HG03575 (cell line): Measurements from ENCODE around the gene CMSS1.
"Not testable (repeated sequence)": the region's sequence is repeated elsewhere in the genome, so short reads cannot be mapped to it uniquely, and the experiment has no call there.

Source experiments
- ATAC-seq: cut with Tn5 transposase; IDR thresholded peaks from one replicate; pipeline ENCODE4 v1.9.1; 2021; ENCODE audit not compliant: unreplicated experiment, insufficient number of reproducible peaks, low FRiP score; ENCODE audit errors: extremely low read depth

The CMSS1 gene

DNA sequence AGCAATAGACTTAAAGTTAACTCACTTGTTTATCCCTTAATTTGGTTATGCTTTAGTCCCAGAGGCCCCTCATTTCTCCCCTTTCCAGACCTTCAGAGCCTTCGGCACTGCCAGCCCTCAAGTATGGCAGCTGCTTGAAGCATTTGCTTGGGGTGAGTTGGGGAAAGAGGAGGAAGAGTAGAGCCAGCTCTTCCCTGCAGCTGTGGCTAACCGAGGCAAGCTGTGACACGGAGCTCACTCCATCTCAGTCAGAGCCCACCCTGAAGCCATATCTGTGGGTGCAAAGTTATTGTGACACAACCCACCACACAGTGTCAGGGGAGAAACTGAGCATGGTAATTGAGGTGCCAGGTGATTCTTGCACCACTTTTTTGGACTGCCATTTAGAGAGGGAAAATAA, 230.6 kb downstream of the CMSS1 start:
- ATAC-seq, result no peak

GRCh38 chr3:100051513-100051912, 233.9 kb downstream of the CMSS1 start:
- ATAC-seq, result not testable (repeated sequence)

- no peak for ATAC-seq
Observed at GRCh38 chr3:100053951-100054620, 236.4 kb downstream of the CMSS1 start.

GRCh38 chr3:100057716-100058575, 240.3 kb downstream of the CMSS1 start:
- ATAC-seq, result no peak

DNA sequence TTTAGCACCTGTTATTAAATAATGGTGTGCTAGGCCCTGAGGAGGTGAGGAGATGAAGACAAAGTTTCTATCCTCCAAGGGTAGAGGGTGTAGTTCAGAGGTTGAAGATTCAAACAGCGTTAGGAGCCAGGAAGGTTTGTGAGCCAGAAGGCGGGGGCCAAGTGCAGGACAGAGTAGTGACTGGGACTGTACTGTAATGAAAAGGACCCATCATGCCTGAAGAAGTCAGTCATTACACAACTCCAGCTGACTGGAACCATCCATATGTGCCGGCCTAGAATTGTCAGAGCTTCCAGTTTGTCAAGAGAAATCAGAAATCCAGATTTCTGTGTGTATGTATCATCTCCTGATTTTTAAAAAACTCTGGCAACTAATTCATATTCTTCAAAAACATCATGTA, 241.8 kb downstream of the CMSS1 start:
- no peak for ATAC-seq

- no peak for ATAC-seq
Observed at GRCh38 chr3:100060685-100061484, 243.2 kb downstream of the CMSS1 start.

DNA sequence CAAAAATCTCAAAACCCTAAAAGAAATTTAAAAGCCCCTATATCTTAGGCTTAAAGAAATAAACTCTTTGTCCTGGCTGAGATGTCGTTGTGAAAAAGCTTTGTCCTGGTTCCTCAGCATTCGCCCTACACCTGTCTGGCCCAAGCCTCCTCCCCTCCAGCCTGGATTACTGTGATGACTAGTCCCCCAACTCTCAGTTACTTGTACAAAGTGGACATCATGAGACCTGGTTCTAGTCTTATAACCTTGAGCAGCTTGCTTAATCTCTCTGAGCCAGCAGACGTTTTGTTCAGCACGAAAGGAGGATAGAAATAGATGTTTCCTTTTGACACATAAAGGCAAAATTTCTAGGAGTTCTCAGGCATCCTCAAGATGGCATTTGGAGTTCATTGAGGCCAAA, 245.0 kb downstream of the CMSS1 start:
- no peak for ATAC-seq

- ATAC-seq, result no peak
Observed at GRCh38 chr3:100063929-100064461, 246.3 kb downstream of the CMSS1 start.

- no peak for ATAC-seq
Observed at GRCh38 chr3:100067589-100067988, 249.9 kb downstream of the CMSS1 start.

- no peak for ATAC-seq
Observed at GRCh38 chr3:100068826-100069225, 251.2 kb downstream of the CMSS1 start.

DNA sequence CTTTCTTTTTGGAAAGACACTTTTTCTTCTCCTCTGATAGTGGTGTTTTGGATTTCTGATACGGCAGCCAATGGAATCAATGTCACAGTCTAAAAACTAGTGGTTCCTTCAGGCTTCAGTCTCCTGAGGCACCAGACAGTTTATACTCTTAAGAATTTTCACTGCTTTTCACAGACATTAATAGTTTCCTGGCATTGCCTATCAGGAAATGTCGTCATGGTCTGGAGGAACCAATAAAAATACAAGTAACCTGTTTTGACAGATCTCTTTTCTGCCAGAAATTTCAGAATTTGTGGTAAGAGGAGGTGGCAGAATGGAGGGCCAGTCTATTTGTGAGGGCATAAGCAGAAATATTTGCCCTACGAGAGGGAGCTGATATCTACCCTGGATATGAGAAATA, 251.8 kb downstream of the CMSS1 start:
- ATAC-seq, result no peak

DNA sequence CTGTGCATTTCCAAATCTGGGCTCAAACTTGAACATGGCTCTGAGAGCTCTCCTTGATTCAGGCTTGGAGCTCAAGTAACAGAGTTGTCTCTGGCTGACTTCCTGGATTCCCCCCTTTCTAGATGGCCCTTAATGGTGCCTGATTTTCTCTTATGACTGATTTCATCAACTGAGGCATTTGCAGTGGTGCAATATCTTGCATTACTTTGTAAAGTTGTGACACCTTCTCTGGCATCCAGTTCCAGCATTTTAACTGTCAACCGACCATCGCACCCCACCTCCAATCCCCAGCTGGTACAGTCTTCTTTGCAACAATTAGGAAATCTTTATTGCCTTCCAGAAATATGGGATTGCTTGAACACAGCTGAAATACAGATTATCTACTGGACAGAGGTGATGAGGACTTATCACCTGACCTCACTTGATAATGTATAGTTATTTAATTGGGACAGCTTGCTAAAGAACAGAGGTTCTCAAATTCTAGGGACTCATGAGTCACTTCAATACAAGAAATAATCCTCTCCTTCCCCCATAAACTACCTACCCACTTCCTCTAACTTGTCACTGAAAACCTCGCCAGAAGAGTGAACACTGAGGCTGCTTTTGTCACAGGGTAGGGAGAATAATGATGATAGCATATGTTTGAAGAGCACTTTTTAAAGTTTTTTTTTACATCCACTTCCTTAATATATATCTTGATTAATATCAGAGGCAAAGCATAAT, 254.8 kb downstream of the CMSS1 start:
- ATAC-seq, result no peak

DNA sequence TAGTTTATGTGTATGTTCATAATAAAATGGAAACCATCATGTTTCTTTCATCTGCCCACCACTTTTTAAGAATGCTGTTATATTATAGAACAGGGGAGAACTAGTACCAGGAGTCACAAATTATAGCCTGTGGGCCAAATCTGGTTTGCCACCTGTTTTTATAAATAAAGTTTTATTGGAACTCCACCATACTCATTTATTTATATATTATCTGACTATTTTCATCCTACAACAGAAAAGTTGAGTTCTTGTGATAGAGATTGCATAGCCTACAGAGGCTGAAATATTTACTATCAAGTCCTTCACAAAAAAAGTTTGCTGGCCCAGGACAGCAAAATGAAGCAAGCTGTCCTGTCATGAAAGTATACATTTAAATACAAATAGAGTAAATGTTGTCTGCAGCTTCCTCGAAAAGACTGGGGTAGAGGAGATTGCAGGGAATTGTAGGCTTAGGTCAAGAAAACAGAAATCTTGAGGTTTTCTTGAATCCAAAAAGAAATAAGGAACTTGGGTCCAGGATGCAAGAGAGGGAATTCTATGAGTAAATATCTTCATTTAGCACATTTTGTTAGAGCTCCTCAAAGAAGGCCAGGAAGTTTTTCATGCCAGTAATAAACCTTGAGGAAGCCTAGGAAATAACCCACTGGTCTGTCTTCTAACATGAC, 255.5 kb downstream of the CMSS1 start:
- no peak for ATAC-seq

GRCh38 chr3:100073714-100074307, 256.1 kb downstream of the CMSS1 start:
- ATAC-seq, result no peak

GRCh38 chr3:100075196-100075595, 257.5 kb downstream of the CMSS1 start:
- ATAC-seq, result no peak

- ATAC-seq, result no peak
Observed at GRCh38 chr3:100075851-100076730, 258.4 kb downstream of the CMSS1 start.
